ENCODE measurements around the gene ZNF524. TPM values are rescaled to one million over a fixed set of nuclear protein-coding genes. Genes with fewer than 3 reads are reported as not detected.

Gene ZNF524
- polyA plus RNA-seq, 1 donor = 5.4 TPM

DNA sequence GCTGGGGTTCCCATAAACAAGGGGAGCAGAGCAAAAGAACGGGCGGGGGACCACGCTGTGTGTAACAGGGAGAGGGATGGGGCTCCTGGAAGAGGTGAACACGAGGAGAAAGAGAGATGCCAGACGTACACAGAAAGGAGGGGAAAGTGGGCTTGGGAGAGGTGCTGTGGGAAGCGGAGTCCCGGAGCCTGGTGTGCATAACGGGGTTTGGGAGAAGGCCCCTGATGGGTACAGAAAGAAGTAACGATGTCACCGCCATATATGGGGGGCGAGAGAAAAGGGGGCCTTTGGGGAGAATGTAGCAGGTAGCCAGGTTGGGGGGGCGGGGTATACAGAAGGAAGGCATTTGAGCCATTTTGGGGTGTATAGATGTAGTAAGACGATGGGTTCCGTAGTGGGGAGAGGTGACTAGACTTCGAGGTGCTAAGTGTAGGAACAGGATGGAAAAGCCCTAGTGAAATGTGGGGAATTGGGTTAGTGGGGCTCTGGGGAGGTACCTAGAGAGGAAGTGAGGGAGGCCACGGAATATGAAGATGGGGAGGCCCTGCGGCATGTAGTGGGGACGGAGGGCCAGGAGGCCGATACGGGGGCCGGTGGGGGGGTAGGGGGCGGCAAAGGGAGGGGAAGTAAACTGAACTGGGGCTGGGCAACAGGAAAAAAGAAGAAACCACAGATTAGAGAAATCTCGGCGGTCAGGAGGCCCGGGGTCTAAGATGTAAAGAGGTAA lies 41.5 kb downstream of the ZNF524 start:
- no peak for DNase-seq

DNA sequence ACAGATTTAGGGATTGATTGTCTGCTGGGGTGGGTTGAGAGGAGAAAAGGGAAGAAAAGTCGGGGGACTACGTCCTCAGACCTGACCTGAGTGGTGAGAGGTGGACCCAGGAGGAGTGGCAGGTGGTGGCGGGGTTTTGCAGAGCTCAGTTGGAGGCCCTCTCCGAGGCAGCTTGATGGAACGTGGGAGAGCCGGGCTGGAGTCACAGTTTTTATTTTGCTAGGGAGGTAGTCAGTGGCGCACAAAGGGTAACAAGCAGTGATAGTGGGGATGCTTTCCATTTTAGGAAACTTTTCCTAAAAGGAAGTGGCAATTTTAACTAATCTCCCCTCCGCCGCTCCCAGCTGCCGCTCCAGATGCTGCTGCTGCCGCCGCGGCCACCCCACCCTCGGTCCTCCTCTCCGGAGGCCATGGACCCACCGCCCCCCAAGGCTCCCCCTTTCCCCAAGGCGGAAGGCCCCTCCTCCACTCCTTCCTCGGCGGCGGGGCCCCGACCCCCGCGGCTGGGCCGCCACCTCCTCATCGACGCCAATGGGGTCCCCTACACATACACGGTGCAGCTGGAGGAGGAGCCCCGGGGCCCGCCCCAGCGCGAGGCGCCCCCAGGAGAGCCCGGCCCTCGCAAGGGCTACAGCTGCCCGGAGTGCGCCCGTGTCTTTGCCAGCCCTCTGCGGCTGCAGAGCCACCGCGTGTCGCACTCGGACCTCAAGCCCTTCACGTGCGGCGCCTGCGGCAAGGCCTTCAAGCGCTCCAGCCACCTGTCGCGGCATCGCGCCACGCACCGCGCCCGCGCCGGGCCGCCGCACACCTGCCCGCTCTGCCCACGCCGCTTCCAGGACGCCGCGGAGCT lies 42.3 kb downstream of the ZNF524 start:
- DNase-seq = no peak

DNA sequence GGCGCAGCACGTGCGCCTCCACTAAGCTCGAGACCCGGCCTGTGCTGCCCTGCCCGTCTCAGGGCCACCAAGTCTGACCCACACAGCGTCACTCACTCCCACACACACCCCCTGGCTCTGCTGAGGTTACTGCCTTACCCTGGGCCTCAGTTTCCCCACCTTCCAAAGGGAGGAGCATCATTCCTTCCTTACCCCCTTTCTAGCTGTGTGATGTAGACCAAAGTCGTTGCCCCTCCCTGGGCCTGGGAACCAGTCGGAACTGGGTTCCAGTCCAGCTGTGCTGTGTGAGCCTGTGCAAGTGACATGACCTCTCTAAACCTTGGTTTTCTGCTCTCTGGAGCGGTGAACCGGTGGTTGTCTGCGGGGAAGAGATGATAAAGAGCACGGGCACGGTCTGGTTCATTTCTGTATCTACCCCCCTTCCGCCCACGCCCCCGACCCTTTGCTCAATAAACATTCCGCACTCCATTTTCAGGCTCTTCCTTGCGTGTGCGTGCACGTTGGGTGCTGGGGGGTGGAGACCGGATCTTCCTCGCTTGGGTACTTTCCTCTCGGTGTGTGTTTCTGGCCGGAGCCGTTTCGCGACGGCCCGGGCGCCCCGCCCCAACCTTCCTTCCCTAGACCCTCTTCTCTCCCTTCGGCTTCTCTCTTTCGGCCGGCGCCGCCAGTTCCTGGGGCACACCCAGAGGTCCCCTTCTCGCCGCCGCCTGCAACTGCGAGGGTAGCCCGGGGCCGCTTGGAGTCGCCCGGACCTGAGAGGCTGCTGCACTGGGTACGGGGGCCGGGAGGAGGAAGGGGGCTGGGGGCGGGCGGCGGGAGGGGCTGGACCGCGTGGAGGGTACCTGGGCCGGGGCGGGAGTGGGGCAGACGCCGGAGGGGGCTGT lies 43.2 kb downstream of the ZNF524 start, which contains the start of gene ZNF581:
Gene ZNF581 (plus strand): TSS at position 647 of the 884 bp plus-strand sequence. CDS start 923 bp downstream, outside the sequence.
- DNase-seq = no peak

DNA sequence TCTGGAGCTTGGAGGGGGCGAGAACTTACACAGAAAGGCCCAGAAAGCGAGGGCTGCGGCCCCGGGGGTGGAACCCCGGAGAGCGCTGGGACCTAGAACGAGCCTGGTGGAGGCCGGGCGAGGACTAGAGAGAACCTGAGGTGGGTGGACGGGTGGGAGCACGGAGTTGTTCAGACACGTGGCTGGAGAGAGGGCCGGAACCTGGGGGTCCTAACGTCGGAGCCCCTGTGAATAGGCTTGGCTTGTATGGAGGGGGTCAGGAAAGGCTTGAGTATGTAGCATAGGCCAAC lies 43.7 kb downstream of the ZNF524 start:
- DNase-seq = no peak

DNA sequence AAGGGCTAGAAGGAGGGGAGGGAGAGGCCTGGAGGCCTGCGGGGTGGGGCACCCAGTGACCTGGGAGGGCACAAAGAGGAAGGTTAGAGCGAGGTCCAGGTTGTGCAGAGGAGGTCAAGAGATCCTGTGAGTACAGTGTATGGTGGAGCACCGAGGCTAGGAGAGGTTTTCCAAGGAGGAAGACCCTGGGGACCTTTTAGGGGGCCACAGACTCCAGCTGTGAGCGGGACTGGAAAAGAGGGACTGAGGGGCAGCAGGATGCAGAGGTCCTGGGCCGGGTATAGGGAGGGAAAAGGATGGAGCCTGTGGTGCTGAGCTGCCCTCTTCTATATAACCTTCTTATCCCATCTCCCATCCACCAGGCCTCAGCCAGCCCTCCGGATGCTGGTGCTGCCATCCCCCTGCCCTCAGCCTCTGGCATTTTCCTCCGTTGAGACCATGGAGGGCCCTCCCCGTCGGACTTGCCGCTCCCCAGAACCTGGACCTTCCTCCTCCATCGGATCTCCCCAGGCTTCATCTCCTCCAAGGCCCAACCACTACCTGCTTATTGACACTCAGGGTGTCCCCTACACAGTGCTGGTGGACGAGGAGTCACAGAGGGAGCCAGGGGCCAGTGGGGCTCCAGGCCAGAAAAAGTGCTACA lies 44.2 kb downstream of the ZNF524 start:
- DNase-seq = no peak

DNA sequence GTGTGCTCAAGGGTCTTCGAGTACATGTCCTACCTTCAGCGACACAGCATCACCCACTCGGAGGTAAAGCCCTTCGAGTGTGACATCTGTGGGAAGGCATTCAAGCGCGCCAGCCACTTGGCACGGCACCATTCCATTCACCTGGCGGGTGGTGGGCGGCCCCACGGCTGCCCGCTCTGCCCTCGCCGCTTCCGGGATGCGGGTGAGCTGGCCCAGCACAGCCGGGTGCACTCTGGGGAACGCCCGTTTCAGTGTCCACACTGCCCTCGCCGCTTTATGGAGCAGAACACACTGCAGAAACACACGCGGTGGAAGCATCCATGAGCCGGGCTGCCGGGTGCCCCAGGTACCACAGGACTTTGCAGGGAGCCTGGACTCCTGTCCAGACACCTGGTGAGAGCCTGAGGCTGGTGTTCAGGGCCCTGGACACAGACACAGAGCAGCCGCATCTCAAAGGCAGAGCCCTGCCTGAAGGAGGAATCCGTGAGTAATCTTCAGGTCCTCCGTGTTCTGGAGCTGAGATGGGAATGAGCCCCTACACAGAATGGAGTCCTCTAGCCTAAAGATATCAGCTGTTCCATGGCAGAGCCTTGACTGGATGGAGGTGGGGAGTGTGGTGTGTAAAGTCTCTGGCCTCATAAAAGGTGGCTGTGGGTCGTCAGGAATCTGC lies 44.9 kb downstream of the ZNF524 start:
- DNase-seq = no peak

DNA sequence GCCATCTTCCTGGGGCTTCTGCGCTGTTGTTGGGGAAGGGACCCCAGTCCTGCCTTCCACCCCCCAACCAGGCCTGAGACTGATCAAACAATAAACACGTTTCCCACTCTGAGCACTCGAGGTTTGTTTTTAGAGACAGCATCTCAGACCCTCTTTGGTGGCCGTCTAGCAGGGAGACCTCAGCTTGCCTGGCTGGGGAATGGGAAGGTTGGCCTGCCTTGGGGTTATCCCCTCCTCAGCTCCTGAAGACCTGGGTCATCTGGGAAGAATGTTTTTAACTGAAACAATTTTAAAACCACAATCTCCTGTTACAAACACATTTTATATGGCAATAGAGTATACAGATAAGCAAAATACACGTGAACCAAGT lies 45.4 kb downstream of the ZNF524 start:
- no peak for DNase-seq

DNA sequence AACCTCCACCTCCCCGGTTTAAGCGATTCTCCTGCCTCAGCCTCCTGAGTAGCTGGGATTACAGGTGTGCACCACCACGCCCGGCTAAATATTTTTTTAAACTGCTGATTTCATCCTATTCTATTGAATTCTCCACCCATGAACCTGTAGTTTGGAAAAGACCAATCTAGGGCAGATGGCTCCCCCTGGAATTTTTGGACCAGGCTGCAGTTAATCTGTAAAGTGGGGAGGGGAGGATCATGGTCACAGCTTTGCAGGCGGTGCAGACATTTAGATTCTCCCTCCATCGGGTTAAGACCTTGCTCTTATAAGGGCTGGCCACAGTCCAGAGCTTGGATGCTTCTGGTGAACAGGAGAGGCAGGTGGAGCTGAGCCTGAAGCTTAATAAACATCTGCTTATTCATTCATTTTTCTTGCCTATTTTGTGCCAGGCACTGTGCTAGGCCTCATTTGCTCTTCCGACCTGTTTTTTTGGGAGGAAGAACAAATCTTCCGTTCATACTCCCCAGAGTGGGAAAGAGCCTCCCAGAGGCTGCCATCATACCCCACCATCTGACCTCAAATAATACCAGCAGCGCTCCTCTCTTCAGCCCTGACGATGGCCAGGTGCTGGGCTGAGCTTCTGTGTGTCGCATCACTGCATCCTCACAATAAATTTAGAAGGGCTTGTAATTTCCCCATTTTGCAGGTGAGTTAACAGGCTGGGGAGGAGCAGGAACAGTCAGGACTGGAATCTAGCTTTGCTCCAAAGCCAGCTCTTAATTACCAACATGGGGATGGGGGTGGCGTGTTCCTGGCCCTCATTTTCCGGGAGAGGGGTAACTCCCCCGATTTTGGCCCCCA lies 47.0 kb downstream of the ZNF524 start:
- DNase-seq = no peak

DNA sequence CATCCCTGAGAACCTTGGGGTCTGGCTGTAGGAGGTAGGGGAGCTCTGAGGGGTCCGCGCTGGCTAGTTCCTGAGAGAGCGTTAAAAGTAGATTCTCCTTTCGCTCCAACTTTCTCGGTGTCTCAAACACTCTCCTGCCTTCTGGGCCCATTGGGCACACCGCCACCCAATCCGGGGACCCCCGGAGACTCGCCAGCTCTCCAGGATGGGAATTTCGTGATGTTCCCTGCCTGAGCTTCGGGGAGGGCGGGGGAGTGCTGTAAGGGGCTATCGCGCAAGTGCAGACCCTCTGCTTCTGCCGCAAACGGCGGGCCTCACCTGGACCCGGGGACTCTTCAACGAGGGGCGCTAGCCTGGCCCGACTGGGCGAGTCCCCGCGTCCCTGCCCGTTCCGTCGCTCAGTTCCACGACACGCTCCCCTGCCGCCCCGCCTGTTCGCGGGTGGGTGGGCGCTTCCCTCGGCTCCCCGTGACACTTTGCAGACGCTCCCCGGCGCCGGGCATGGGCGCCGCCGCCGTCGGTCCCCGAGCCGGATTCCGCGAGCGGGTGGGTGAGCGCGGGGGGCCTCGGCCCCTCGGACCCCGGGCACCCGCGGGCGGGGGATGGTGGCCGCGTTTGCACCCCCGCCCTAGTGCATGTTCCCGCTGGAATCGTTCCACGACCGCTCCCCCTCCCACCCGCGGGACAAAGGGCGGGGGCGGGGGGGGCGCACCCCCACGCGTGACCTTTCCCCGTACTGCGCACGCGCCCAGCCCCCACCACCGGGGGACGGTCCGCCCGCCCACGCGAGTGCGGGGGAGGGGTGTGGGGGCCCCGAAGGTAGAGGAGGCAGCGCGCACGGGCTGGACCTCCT lies 47.9 kb downstream of the ZNF524 start, which contains the start of gene CCDC106:
Gene CCDC106 (plus strand): TSS at position 481 of the 853 bp plus-strand sequence. CDS start 835 bp downstream, outside the sequence.
- peak; percentile 75 for DNase-seq

DNA sequence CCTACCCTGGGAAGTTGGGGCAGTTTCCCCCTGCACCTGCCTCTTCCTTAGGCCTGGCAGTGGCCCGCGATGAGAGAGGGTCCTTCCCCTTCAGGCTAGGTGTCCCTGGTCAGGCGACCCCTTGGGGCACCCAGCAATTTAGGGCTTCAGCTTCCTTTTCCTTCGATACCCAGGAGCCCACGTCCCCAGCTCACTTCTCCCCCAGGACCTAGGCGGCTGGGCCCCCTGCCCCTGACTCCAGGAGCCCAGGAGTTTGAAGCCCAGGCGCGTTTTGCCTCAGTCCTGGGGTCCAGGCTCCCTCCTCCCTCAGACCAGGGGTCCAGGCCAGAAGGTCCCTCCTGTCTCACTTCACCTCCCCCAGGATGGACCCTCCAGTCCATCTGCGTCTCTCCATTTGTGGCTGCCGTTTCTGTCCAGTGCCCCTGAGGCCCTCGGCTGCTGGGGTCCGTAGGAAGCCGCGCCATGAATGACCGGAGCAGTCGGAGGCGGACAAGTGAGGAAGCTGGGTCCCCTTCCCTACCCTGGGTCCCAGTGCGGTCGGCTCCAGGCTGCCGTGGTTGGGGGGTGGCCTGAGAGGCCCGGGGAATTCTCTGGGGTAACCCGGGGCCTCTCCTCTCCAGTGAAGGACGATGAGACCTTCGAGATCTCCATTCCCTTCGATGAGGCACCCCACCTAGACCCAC lies 48.6 kb downstream of the ZNF524 start:
- no peak for DNase-seq

DNA sequence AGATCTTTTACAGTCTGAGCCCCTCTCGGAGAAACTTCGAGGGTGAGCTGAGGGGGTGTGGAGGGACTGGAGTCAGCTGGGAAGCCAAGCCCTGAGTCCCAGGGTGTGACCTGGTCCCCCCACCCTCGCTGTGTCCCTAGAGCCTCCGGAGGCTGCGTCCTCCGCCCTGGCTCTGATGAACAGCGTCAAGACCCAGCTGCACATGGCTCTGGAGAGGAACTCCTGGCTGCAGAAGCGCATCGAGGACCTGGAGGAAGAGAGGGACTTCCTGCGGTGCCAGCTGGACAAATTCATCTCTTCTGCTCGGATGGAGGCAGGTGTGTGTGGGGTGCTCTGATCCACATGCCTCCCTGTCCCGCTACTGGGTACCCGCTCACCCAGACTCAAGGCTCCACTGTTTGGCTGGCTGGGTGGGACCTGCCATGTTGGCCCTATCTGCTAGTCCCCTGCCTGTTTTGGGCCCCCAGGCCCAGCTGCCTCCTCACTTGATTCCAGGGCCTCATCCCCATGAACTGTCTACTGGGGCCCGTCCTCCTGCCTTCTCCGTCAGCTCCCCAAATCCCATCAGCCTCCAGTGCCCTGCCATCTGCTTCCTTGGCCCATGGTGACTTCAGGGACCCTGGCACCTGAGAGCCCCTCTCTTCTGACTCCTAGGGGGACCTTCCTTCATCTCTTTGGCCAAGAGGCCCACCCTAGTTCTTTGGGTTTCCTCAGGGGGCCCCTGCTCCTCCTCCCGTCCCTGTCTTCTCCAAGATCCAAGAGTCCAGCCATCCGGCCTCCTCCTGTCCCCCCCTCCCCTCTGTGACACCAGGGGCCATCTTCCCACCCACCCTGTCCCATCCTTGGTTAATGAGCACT lies 49.4 kb downstream of the ZNF524 start:
- no peak for DNase-seq

DNA sequence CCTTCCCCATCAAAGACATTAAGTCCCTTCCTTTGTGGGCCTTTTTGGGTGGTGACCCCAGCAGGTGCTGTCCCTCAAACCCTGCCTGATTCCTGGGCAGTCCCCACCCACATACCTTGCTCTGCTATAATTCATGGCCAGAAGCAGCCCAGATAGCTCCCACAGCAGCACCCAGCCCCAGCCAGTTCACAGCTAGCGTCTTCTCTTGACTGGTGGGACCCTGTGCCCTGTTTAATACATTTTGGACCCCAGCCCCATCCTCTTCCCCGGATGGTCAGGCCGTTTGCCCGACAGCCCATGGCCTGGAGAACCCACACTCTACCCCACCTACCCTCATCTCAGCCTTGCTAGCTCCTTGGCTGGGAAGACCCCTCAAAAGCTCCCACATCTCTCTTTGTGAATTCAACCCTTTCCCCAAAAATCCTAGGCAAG lies 50.1 kb downstream of the ZNF524 start:
- DNase-seq = no peak

DNA sequence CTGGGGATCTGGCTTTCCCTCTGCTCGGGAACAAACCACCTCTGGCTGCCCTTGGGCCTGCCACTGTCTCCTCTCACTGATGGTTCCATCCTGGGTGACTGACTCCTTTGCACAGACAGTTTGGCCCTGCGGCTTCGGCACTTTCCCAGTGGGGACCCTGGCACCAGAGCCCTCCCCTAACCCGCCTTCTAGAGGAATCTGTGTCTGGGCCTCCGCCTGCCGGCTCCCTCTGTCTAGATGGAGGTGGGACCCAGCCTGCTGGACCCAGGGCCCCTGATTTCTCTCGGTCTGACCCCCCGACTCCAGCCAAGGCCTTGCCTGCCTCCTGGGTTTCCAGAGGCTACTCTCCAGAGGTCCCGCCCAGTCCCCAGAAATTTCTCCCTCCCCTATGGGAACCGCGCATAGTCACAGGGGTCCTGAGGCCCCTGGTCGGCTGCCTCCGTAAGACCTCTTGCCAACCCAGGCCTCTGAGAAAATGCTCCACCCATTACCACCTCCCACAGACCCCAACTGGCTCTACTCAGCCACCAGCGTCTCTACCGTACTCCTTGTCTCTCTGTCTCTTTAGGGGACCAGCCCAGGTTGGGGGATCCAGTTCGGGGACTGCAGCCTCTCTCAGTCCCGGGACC lies 50.6 kb downstream of the ZNF524 start:
- DNase-seq = no peak

DNA sequence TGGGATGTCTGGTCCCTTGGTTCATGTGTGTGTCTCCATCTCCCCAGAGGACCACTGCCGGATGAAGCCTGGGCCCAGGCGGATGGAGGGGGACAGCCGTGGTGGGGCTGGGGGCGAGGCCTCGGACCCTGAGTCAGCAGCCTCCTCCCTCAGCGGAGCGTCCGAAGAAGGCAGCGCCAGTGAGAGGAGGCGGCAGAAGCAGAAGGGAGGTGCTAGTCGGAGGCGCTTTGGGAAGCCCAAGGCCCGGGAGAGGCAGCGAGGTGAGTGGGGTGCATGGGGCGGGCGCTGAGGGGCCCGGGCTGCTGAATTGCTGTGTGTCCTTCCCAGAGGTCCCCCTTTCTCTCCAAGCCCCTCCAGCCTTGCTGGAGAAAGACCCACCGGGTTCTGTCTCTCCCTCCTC lies 51.1 kb downstream of the ZNF524 start:
- DNase-seq = no peak

DNA sequence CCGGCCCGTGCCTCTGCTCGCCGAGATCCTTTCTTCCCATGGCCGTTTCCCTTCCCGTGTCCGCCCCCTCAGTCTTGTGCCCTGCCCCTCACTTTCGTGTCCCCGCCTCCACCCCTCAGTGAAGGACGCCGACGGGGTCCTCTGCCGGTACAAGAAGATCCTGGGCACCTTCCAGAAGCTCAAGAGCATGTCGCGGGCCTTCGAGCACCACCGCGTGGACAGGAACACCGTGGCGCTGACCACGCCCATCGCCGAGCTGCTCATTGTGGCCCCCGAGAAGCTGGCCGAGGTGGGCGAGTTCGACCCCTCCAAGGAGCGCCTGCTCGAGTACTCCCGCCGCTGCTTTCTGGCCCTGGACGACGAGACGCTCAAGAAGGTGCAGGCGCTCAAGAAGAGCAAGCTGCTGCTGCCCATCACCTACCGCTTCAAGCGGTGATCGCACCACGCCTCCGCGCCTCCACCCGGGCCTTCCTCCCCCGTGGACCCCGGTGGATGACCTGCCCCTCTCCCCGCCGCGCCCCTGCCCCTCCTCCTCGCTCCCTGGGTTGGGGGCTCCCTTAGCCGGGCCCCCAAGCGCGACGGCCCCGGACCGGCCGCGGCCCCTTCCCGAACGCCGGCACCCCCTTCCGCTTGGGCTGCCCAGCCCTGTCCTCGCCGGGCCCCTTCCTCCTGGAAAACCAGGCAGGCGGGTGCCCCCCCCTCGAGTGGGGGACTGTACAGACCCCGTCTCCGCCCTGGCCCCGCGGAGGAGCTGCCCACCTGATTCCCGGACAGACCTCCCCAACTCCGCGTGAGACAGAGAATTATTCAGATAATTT lies 52.4 kb downstream of the ZNF524 start:
- DNase-seq = no peak

Measured in left kidney (tissue), 2 donors.